T-helper 1 cell treated with Interleukin-12 subunit alpha and Interleukin-12 subunit beta and Interleukin-4 antibody, amounts not matched to agents 30 ng/mL and 1 ng/mL, for 36 hours (primary cell): Measurements from ENCODE around the gene F13A1. TPM values are rescaled to one million over a fixed set of nuclear protein-coding genes. Genes with fewer than 3 reads are reported as not detected.

Experiments used
- intact Hi-C: fragments of 100-400 bp; cut with micrococcal nuclease; formaldehyde crosslinking; loops from one replicate; pipeline ENCODE4 v1.15.1; 2024
- total RNA-seq: library from RNA; stranded (reverse); gene quantifications from 2 replicates; pipeline ENCODE4 v1.2.3, GENCODE V29; 2022

F13A1 gene
- total RNA-seq = not detected in 2 replicates

DNA sequence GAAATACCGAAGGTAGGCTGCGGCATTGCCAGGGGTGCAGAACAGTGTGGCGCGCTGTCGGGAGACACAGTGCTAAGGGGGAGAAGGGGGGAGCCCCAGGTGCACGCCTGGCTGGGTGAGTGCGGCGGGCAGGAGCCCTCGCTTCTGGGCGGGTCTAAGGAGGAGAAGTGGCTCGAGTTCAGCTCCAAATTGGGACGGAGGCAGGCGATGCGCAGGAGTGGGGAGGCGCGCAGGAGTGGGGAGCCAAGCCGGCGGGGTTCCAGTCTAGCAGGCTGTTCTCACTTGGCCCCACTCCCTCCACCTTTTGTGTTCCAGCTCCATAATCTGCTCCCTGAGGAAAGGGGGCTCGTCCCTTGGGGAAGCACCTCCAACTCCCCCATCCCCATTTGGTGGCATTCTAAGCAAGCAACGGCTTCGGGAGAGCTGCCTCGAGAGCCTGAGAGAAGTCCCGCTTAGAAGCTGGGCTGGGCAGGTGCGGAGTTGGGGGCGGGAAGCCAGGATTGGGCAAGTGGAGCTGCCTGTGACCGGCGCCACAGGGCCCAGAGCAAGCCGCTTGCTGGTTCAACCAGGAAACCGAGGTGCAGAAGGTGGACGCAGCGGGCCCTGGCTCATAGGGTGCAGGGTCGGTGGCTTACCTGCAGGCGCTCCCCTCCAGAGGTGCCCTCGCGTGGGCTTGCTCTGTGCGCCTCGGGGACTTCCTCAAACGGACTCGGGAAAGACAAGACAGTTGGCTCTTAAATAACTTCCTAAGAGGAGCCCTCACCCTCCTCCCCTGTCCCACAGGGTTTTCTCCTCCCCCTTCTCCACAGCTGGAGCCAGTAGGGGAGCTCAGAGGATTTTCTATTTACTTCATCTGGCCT is at the start of gene F13A1:
F13A1 (minus strand) TSS at position 711 of the 860 bp plus-strand sequence. CDS start 1,998 bp downstream, outside the sequence.
- intact Hi-C loops = no loop called here

DNA sequence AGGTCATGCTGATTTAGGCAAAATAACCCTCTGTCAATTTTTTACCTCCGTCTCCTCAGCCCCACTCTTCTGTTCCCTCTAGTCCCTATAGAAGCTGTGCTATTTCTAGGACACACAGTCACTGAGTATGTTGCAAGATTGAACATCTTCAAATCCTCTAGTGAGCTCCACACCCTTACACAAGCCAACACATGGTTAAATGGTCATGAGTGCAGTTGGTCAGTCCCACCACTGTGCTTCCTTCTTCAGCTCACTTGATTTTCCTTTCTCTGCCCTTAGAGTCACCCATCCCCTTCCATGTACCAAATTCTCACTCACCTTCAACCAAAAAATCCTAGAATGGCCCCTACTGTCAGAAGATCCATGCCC is 48.2 kb upstream of the F13A1 start:
- intact Hi-C loops = no loop called here

DNA sequence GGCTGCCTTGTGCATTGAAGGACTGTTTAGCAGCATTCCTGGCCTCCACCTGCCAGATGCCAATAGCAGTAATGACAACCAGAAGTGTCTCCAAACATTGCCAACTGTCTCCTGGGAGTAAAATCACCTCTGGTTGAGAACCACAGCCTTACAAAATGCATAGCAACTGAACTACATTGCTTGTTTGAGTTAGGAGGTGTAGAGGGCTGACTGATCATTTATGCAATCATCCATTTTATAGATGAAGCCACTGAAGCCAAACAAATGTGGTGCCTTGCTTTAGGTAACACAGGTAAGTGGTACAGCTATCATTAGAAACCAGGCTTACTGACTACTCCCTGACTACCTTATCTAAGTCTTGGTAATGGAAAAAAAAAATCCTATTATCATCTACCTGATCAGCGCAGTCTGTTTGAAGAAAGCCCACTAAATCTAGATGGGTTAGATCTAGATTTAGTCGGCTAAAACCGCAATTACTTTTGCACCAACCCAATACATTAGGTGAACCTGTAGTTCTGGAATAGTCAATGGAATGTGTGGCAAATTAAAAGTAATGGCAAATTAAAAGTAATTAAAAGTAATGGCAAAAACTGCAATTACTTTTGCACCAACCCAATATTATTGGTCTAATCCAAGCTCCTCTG is 47.7 kb upstream of the F13A1 start:
- intact Hi-C loops = no loop called here

DNA sequence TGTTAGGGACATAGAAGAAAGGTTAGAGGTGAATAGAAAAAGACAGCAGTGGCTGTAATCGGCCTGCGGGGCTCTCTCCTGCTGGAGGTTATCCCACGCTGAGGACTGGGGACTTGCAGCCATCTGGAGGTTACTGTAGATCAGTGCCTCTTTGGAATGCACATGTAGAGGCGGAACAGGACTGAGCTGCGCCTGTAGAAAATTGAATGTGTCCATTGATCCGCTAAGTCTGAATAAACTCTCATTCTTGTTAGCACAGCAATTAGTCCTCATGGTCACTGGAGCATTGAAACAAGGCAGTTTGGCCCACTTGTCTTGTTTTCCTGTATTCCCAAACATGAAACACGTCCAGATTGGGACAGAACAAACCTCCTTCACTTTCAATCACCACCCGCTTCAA is 46.3 kb upstream of the F13A1 start:
- intact Hi-C loops = no loop called here

DNA sequence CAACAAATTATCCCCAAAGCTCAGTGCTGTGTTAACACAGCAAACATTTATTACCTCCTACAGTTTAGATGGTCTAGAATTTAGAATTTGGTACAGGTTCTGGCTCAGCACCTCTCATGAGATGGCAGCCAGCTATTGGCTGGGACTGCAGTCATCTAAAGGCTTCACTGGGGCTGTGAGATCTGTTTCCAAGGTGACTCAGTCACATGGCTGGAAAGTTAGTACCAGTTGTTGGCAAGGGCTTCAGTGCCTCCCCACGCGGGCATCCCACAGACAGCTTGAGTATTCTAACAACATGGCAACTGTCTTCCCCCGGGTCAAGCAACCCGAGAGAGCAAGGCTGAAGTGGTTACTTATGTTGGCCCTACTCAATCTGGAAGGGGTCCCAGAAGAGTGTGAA is 44.8 kb upstream of the F13A1 start:
- intact Hi-C loops = no loop called here

DNA sequence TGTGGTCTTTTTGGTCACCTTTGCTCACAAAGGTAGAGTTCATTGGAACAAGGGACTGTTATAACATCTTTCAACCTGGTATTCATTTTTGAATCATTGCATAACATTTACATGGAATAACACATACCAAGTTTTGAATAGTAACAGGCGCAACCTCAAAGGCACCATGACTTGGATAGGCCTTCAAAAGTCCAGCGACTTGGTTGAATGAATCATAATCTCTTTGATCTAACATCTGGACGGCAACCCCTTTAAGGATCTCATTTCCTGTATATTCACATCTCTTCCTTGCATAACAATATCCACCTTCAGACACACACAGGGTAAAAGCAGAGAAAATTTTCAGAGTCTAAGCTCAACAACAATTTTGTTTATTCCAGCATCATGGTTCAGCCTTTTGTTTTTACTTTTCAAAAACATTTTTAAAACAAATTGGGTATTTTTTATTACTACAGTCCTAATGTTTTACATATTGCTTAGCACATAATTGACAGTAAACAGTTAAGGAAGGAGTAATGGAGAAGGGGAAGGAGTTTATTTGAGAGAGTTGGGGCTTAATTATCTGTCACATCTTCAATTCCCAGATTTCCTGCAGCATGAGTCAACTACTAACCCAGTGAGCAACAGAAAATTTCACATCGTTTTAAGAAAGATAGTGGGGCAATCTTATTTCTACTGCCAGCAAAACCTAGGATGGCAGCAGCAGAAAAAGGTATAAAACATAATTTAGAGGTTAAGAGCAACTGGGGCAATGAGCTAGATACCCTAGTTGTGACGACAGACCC is 41.8 kb upstream of the F13A1 start:
- intact Hi-C loops = no loop called here

DNA sequence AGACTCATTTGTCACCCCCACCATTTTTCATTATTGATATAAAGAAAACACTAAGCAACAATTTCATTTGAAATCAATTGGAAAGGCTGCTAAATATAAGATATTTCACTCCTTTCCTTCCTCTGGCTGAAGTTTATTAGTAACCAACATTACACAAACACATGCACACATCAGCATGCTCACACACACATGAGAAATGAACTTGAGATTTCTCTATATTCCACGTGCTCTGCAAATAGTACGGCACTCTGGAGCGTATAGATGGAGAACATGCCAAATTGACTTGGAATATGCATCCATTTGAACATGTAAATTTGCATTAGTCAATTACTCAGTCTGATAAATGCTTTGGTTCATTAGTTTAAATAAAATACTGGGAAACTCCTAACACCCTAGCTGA is 37.1 kb upstream of the F13A1 start:
- intact Hi-C loops = no loop called here

DNA sequence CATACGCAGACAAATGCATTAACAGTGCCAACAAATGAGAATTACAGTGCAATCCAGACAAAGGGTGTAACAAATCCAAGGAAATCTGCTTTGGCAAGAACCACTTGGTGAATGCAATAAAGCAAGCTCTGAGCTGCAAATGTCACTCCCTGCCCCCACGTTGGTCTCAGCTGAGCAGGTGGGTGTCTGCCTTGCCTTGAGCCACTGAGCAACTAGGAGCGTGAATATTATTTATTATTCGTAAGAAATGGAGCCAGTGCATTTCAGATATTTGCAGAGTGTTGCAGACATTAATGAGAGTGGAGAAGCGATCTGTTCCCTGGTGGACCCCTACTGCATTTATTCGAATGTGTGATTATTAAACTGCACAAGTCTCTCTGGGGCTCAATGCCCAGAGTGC is 36.6 kb upstream of the F13A1 start:
- intact Hi-C loops = no loop called here

DNA sequence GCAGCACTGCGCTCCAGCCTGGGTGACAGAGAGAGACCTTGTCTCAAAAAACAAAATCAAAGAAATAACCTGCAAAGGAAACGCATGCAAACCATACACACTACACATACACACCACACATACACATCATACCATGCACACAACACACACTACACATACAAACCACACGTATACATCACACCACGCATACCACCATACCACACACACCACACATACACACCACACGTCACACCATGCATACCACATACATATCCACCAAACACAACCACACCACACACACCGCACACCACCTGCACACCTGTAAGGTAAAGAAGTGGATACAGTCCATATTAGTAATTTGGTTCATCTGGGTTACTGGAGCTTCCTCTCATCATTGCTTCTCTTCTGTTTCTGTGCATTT is 32.3 kb upstream of the F13A1 start:
- intact Hi-C loops = no loop called here

DNA sequence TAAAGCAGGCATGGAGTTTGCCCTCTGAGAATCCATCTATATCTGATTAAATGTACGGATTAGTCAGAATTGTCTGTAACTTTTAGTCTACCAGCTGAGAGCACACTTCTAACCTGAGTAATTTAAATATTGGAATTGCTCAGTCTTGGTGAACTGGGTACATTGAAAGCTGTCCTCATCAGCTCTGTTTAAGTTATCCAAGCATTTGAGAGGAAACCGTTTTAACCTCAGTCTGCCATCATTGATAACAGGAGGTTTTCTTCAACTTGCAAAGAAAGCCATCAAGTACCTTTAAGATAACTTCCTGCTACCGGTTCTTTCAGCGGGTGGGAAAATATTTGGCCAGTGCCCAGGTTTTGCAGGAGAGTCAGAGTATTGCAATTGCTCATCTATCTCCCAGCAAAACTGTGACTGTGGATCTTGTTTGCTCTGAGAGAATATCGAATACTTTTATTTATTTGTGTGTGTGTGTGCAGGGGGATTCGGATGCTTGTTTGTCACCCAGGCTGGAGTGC is 31.1 kb upstream of the F13A1 start:
- intact Hi-C loops = no loop called here

DNA sequence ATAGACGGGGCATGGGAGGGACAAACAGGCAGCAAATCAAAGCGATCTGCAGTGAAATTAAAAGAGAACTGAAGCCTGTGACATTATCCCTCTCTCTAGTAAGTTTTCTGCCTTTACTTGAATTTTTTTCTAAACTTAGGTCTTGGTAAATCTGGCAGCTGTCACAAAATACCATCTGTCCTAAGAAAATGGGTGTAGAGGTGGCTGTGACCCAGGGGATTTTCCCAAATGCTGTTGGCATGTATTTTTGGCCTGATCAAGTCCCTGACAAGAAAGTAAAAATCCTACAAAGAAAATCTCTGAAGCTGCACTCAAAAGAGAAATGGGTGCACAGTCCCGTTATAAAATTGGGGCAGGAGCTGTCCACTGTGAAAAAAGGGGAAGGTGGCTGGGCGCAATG is 30.2 kb upstream of the F13A1 start:
- intact Hi-C loops = no loop called here

DNA sequence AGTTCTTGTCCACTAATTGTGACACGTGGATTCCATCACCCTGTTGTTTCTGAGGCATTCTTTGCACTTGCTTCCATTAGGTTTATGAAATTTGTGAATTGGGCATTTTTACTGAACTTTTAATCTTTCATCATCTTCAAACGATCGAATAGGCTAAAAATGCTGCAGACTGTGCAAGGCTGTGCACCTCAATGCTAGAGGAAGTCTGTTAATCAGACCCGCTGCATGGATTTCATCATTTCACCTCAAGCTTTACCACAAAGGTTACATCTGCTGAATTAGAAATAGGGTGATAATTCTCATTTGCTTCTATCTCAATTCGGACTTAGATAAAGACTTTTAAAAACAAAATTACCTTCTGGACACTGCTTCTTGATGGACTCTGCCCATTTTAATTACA is 27.8 kb upstream of the F13A1 start:
- intact Hi-C loops = no loop called here

DNA sequence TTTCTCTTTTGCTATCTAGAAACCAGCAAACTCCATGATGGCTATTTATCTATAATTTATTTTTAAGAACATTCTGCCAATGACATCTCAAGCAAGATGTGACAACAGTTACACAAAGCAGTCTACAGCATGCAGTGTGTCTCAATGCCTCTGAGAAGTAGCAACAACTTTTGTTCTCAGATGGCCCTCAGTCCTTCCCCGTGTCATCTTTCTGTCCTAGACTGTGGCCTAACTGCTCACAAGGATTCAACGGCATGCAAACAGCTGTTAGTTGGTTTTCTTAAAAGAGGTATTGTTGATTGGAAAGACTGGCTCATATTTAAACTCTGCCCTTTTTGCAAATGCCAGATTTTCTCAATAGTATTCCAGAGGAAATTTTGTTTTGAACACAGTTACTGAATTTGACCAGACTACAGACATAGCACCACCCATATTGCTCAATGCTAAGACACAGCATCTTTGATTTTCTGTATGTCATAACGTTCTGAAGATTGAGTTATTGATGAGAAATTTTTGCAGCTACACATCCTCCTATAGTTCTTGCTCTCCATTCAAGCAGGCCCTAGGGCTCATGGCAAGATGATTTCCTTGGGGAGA is 26.1 kb upstream of the F13A1 start:
- intact Hi-C loops = no loop called here

DNA sequence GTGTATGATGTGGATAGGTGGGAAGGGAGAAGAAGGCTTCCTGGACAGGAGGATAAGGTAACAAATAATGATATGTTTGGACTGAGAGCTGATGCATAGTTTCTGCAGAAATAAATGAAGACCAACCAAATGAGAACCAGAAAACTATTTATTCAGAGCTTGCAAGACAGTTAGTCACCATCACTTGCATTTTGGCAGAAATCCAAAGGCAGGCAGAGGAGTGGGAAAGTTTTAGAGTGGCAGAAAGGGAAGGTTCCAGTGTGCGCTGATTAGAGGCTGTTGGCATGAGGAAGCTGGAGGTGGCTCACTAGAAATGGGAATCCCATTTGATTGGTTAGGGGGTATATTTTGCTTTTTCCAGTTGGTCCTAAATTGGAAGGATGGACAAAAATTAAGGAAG is 13.0 kb upstream of the F13A1 start:
- intact Hi-C loops = no loop called here

DNA sequence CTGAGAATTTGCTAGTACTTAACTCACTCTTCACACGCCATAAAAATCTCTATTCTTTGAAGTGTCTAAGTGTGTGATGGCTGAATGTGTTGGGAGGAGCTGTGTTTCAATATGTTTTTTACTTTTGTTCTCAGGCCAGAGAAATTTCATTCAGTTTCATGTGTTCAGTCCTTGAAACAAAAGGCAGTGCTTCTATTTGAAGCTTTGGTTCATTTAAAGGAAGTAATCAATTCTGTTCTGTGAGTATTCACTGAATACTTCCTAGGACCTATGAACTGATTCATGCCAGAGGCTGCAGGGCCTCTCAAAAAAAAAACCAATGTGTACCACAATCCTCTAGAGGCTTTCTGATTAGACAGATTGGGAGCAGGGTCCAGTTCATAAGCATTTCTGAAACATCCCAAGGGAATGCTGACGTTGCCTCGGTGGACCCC is 12.4 kb upstream of the F13A1 start:
- intact Hi-C loops = no loop called here

DNA sequence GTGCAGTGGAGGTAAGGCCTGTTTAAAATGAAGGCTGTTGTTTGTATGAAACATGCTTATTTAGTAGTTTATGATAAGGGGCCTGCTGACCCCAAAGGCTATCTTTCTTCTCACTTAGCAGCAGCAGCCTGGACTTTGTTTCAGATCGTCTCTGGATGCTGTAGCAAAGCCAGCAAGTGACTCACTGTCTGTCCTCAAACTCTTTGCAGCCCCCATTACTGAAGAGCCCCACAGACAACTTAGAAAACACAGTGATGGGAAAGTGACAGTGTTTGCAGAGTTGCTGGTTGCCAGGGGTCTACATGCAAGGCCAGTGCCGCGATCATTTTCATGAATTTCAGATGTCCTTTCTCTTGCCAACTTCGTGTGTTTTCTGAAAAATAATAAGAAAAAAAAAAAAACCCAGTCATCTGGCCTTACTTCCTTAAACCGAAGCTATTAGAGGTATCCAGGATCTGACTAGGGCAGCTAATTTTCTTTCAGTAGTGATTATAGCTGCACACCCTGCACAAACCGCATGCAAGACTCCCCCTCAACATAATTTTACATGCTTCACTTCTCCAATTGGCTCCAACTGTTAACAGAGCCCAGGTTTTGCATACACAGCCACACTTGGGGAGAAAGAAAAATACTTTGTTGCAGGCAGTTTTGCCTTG is 11.6 kb upstream of the F13A1 start:
- intact Hi-C loops = no loop called here

DNA sequence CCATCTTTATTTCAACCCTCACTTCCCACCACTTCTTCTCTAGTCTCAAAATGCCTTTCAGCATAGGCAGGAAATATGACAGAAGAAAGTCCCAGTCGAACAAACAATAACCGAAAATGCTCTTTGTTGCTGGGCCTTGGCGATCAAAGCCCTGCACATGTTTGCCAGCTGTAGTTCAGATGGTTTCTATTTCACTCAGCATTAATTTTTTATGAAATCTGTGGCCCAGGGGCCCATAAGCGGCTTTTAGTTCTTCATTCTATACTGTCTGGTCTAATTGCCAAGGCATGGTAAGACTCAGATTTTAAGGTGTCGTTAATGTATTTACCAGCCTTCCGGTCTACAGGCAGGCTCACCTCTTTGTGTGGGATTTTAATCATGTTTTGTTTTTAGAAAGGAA is 10.9 kb upstream of the F13A1 start:
- intact Hi-C loops = no loop called here

DNA sequence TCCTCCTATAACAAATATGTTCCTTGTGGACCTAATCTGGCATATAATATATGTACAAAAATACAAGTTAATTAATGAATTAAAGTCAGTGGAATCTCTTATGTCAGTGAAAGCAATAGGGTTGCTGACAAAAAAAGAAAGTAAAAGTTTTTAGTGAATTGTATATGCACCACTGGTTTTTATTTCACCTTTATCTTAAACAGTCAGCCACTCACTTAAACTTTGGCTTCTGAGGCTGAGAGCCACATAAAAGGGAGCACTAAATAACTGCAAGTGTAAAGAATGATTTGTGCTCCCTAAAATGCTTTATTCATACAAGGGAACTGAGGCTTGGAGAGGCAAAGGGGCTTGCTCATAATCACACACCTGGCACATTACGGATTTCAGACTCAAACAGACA is 9.9 kb upstream of the F13A1 start:
- intact Hi-C loops = no loop called here

DNA sequence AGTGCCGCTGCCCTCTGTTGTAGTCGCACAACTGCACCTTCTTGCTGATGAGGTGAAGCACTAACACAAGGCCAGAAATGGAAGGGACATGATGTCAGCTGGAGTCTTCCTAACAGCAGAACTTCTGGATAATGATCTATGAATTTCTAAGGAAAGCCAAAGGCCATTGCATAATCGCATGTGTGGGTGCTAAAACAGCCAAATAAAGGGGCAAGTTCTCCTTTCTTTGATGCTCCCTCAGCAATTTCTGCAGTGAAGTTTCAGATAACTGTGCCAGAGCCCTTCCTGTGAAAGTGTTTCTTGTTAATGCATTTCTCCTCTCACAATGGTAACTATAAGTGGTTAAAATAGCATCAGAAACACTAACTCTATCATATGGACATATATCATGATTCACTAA is 8.0 kb upstream of the F13A1 start:
- intact Hi-C loops = no loop called here

DNA sequence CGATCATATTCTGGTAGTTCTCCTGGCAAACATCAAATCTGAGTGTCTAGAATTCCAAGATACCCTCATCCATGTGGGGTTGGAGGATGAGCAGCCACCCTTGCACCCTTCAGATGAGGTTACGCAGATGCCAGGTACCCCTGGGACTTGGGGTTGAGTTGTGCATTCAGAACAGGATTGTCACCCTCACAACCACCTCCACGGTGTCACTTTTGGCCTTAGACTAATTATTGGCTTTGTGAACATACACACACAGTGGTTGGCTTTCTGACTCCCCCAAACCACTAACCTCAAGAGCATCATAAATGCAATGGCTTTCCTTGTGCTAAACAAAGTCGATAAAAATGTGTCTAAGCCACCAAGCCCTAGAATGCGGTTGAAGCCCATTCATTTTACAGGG is 2.9 kb upstream of the F13A1 start:
- intact Hi-C loops = no loop called here

DNA sequence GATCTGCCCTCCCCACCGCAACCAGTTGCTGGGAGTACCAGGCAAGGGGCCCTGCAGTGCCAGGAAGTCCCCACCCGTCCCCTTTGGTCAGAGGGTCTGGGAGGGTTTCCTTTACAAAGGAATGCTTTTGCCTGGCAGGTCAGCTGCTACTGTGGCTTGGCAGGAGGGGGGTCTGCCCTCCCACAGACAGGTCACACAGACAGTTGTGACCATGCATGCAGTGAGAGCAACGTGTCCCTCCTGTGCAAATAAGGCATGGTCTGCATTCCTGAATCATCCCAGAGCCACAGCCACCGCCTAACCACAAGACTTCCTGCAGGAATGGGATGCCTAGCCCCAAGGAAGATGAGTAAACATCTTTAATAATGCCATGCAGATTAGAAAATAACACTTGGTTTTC is 439 bp upstream of the F13A1 start:
- intact Hi-C loops = no loop called here
